GM19351 (cell line): ENCODE measurements around the gene LRAT.

Experiments
- ATAC-seq: cut with Tn5 transposase; IDR thresholded peaks from one replicate; pipeline ENCODE4 v1.9.1; 2021; ENCODE audit warnings: mild to moderate bottlenecking, moderate library complexity; ENCODE audit not compliant: unreplicated experiment

The LRAT gene

GRCh38 chr4:154760895-154761294 is 17.1 kb downstream of the LRAT start:
- no peak for ATAC-seq

GRCh38 chr4:154778264-154778663 is 34.5 kb downstream of the LRAT start:
- ATAC-seq: no peak

- no peak for ATAC-seq
Observed at GRCh38 chr4:154779362-154779947, 35.7 kb downstream of the LRAT start.

- ATAC-seq: no peak
Observed at GRCh38 chr4:154781126-154781982, 37.6 kb downstream of the LRAT start, which contains the start of gene RBM46. Gene RBM46, plus strand, starts transcription at chr4:154781272. Its CDS starts 15,481 bp downstream, at chr4:154796753.

- ATAC-seq: no peak
Observed at GRCh38 chr4:154781983-154782293, 38.1 kb downstream of the LRAT start.
